GM21576 (cell line): ENCODE data around the gene DBH.

ENCODE experiments used
- ATAC-seq: cut with Tn5 transposase; IDR thresholded peaks from one replicate; pipeline ENCODE4 v1.9.1; 2021; ENCODE audit warnings: mild to moderate bottlenecking, moderate library complexity; ENCODE audit not compliant: unreplicated experiment

Gene DBH

GRCh38 chr9:133642708-133643361, 6.7 kb downstream of the DBH start:
- ATAC-seq: no peak

- ATAC-seq: no peak
These were observed 7.2 kb downstream of the DBH start for GRCh38 chr9:133643362-133643755.

GRCh38 chr9:133643978-133644760, 8.0 kb downstream of the DBH start:
- ATAC-seq: no peak

GRCh38 chr9:133645021-133645765, 9.0 kb downstream of the DBH start:
- no peak for ATAC-seq

GRCh38 chr9:133647148-133647547, 11.0 kb downstream of the DBH start:
- no peak for ATAC-seq

GRCh38 chr9:133647765-133648469, 11.8 kb downstream of the DBH start:
- no peak for ATAC-seq

GRCh38 chr9:133649194-133649593, 13.0 kb downstream of the DBH start:
- ATAC-seq: no peak

GRCh38 chr9:133650026-133650425, 13.9 kb downstream of the DBH start:
- ATAC-seq: no peak

GRCh38 chr9:133653638-133654037, 17.5 kb downstream of the DBH start:
- no peak for ATAC-seq

- no peak for ATAC-seq
These were observed 18.8 kb downstream of the DBH start for GRCh38 chr9:133654736-133655657.

GRCh38 chr9:133655701-133656100, 19.5 kb downstream of the DBH start:
- ATAC-seq: no peak

GRCh38 chr9:133656211-133657119, 20.3 kb downstream of the DBH start:
- ATAC-seq: no peak

GRCh38 chr9:133657120-133657661, 21.0 kb downstream of the DBH start:
- no peak for ATAC-seq

GRCh38 chr9:133658442-133659431, 22.6 kb downstream of the DBH start:
- ATAC-seq: no peak

GRCh38 chr9:133659516-133659915, 23.4 kb downstream of the DBH start:
- no peak for ATAC-seq

GRCh38 chr9:133661846-133662540, 25.8 kb downstream of the DBH start:
- no peak for ATAC-seq
